Right forelimb (tissue), 1 donor: Measurements from ENCODE around the gene CCDC91.
"Not testable (repeated sequence)": the region's sequence is repeated elsewhere in the genome, so short reads cannot be mapped to it uniquely, and the experiment has no call there.

Experiments used
- DNase-seq: peaks from one replicate; pipeline ENCODE4 v3.0.0-alpha.2; 2018

Gene CCDC91

GRCh38 chr12:28476206-28476605 lies 285.9 kb downstream of the CCDC91 start:
- not testable (repeated sequence) for DNase-seq

GRCh38 chr12:28479097-28479496 lies 288.8 kb downstream of the CCDC91 start:
- DNase-seq: not testable (repeated sequence)

GRCh38 chr12:28479683-28480082 lies 289.4 kb downstream of the CCDC91 start:
- no peak for DNase-seq

- DNase-seq: no peak
These were observed 293.9 kb downstream of the CCDC91 start for GRCh38 chr12:28484156-28484555.

- DNase-seq: no peak
These were observed 296.3 kb downstream of the CCDC91 start for GRCh38 chr12:28486521-28486920.

GRCh38 chr12:28489246-28489645 lies 299.0 kb downstream of the CCDC91 start:
- DNase-seq: no peak

GRCh38 chr12:28497889-28498411 lies 307.7 kb downstream of the CCDC91 start:
- DNase-seq: no peak

GRCh38 chr12:28498850-28499249 lies 308.6 kb downstream of the CCDC91 start:
- DNase-seq: no peak

GRCh38 chr12:28500373-28501024 lies 310.2 kb downstream of the CCDC91 start:
- no peak for DNase-seq

GRCh38 chr12:28506271-28506670 lies 316.0 kb downstream of the CCDC91 start:
- DNase-seq: no peak

GRCh38 chr12:28507033-28507432 lies 316.8 kb downstream of the CCDC91 start:
- DNase-seq: no peak

- no peak for DNase-seq
These were observed 317.6 kb downstream of the CCDC91 start for GRCh38 chr12:28507867-28508266.

GRCh38 chr12:28512406-28512805 lies 322.1 kb downstream of the CCDC91 start:
- no peak for DNase-seq

- DNase-seq: no peak
These were observed 322.6 kb downstream of the CCDC91 start for GRCh38 chr12:28512876-28513275.

GRCh38 chr12:28513983-28514382 lies 323.7 kb downstream of the CCDC91 start:
- DNase-seq: no peak

GRCh38 chr12:28517101-28517500 lies 326.8 kb downstream of the CCDC91 start:
- DNase-seq: no peak

GRCh38 chr12:28527631-28528249 lies 337.5 kb downstream of the CCDC91 start:
- no peak for DNase-seq

- DNase-seq: no peak
These were observed 345.0 kb downstream of the CCDC91 start for GRCh38 chr12:28535216-28535615.

GRCh38 chr12:28536088-28536487 lies 345.8 kb downstream of the CCDC91 start:
- DNase-seq: no peak

GRCh38 chr12:28537474-28537873 lies 347.2 kb downstream of the CCDC91 start:
- no peak for DNase-seq

- no peak for DNase-seq
These were observed 349.6 kb downstream of the CCDC91 start for GRCh38 chr12:28539691-28540323.

GRCh38 chr12:28540324-28540714 lies 350.1 kb downstream of the CCDC91 start:
- DNase-seq: no peak

- DNase-seq: no peak
These were observed 353.0 kb downstream of the CCDC91 start for GRCh38 chr12:28543021-28543890.
